GM12878 (cell line): Measurements from ENCODE around the gene KIFC3. TPM values are rescaled to one million over a fixed set of nuclear protein-coding genes. Genes with fewer than 3 reads are reported as not detected.

Experiments
- CREB1 ChIP-seq: IDR thresholded peaks from 2 replicates; pipeline ENCODE4 v1.6.1; 2012; ENCODE audit warnings: low read depth, mild to moderate bottlenecking, inconsistent platforms
- EGR1 ChIP-seq, 2 experiments: IDR thresholded peaks; 1 replicate in 1 of 2; 2 replicates in 1 of 2; pipeline ENCODE4 v1.6.1; 2011 to 2012; ENCODE audit warnings: low read depth in 2 of 2, low read length in 2 of 2, borderline replicate concordance in 1 of 2, mild to moderate bottlenecking in 1 of 2, moderate library complexity in 1 of 2
- ESRRA ChIP-seq: IDR thresholded peaks from 2 replicates; pipeline ENCODE4 v1.6.1; 2012; ENCODE audit warnings: mild to moderate bottlenecking, low read length, improper control_type of control experiment
- EZH2 ChIP-seq: IDR thresholded peaks from 2 replicates; pipeline ENCODE4 v1.6.1; 2012; ENCODE audit warnings: low read depth, mild to moderate bottlenecking, control low read depth, inconsistent platforms, low read length, borderline replicate concordance; ENCODE audit not compliant: control insufficient read depth
- MLLT1 ChIP-seq: fragments of 450-650 bp; IDR thresholded peaks from 2 replicates; pipeline ENCODE4 v1.6.1; 2016; ENCODE audit warnings: mild to moderate bottlenecking
- SMAD5 ChIP-seq: IDR thresholded peaks from 2 replicates; pipeline ENCODE4 v1.6.1; 2016; ENCODE audit warnings: antibody characterized with exemption, low read depth
- ZBTB40 ChIP-seq: fragments of 450-650 bp; IDR thresholded peaks from 2 replicates; pipeline ENCODE4 v1.6.1; 2016; ENCODE audit warnings: mild to moderate bottlenecking, moderate library complexity, borderline replicate concordance
- ZNF207 ChIP-seq: fragments of 450-650 bp; IDR thresholded peaks from 2 replicates; pipeline ENCODE4 v1.6.1; 2014; ENCODE audit warnings: antibody characterized with exemption, mild to moderate bottlenecking, borderline replicate concordance
- polyA plus RNA-seq, 11 experiments: library from polyadenylated mRNA; depleted of rRNA in 4 of 11; unstranded in 6 of 11; stranded (reverse) in 5 of 11; fragments of >200 nt; fragmentation: Nextera tagmentation in 4 of 11; fragmentation: Illumina TruSeq in 1 of 11; extraction: Ambion mirVana in 4 of 11; extraction: Trizol in 1 of 11; gene quantifications; 1 replicate in 1 of 11; 2 replicates in 10 of 11; pipeline versions ENCODE4 v1.2.1 to v1.2.3, GENCODE V29; 2011 to 2016; ENCODE audit warnings: inconsistent platforms in 2 of 11, missing spikeins in 2 of 11, low read depth in 1 of 11
- total RNA-seq, 4 experiments: library from RNA; depleted of rRNA in 3 of 4; stranded (reverse); fragments of >200 nt in 3 of 4; fragmentation: Illumina TruSeq in 1 of 4; extraction: Trizol in 1 of 4; gene quantifications; 2 replicates each; pipeline versions ENCODE4 v1.2.1 to v1.2.3, GENCODE V29; 2013 to 2021

The KIFC3 gene
- total and polyA plus RNA-seq, 10 of the 15 experiments (the other 5 are each of a cell fraction or from before 2014, with no cell fraction given): 0.22 to 1.3 (median 0.26) TPM; not detected in 3

- peak; percentile 94 for TF ChIP-seq ZBTB40
- TF ChIP-seq MLLT1: peak; percentile 68
- TF ChIP-seq ESRRA: peak; percentile 22; the same call in 1 of the 2 replicates
- TF ChIP-seq ZNF207: peak; percentile 57; the same call in 1 of the 2 replicates
- no peak for TF ChIP-seq EZH2
- 0 out of 3 replicates have a peak, but pooled peaks of 1 of the 2 experiments have one; percentile 60 for TF ChIP-seq EGR1 (IDR thresholded peaks at IDR 0.05; ENCODE audit: borderline replicate concordance in 1 of 2, low read depth in 2 of 2, low read length in 2 of 2)
- peak; percentile 39; the same call in 1 of the 2 replicates for TF ChIP-seq SMAD5
- TF ChIP-seq CREB1: peak; percentile 80
Observed at GRCh38 chr16:57734925-57735754, 67.2 kb downstream of the KIFC3 start (continued).
